Esophagus muscularis mucosa (tissue), 3 donors: Measurements from ENCODE around the gene SUGP2.

Experiments
- CTCF ChIP-seq, 3 experiments: fragments of 200-600 bp in 2 of 3; fragments of 450-650 bp in 1 of 3; sonication (generic) in 2 of 3; IDR thresholded peaks; one replicate each; pipeline ENCODE4 v1.5.1; 2017 to 2019; ENCODE audit warnings: antibody characterized with exemption in 3 of 3, mild to moderate bottlenecking in 2 of 3, moderate library complexity in 1 of 3
- POLR2A ChIP-seq: fragments of 450-650 bp; IDR thresholded peaks from one replicate; pipeline ENCODE4 v1.6.1; 2017; ENCODE audit warnings: antibody characterized with exemption, moderate library complexity, mild to moderate bottlenecking, low read depth
- POLR2AphosphoS5 ChIP-seq, 2 donors: sonication (generic); formaldehyde crosslinking; IDR thresholded peaks; one replicate each; pipeline ENCODE4 v1.6.1; 2017; ENCODE audit warnings: antibody characterized with exemption in 2 of 2

DNA sequence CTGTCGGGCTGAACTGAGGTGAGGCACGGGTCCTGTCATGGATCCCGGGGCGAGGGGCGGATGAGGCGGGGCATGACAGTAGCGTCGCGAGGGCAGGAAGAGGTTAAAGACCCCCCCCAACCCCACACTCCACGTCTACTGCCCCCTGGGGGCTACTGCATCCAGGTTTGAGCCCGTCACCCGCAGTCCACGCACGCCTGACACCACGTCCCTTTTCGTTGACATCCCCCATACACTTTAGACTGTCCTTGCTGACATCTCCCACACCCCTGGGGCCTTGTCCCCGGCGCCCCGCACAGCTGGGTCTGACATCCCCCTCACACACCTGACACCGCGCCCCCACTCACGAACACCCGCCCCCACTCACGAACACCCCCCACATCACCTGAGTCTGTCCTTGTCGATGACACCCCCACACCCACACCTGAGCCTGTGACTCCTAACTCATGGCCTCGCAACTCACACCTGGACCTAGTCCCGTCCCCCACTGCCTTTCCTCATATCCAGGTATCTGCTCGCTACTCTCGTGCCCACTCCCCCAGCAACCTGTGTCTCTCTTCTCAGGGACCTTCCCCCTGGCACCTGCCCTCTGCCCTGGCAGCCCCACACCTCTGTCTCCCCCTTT lies 30.9 kb upstream of the SUGP2 start:
- TF ChIP-seq CTCF (IDR thresholded peaks at IDR 0.05) (peak in 1 of 3 experiments; percentile 13), POLR2A (no peak), POLR2AphosphoS5 (IDR thresholded peaks at IDR 0.05) (no peak)
